GM12874 (cell line): ENCODE measurements around the gene ITPKB.

Experiments used
- CTCF ChIP-seq: IDR thresholded peaks from 2 replicates; pipeline ENCODE4 v1.5.1; 2011; ENCODE audit warnings: low read depth, mild to moderate bottlenecking, control low read depth, low read length, moderate library complexity; ENCODE audit not compliant: insufficient read depth

ITPKB gene

GRCh38 chr1:226627924-226628611 is 111.0 kb downstream of the ITPKB start:
- TF ChIP-seq CTCF: no peak

- no peak for TF ChIP-seq CTCF
Measured at GRCh38 chr1:226627050-226627755, 111.9 kb downstream of the ITPKB start.

DNA sequence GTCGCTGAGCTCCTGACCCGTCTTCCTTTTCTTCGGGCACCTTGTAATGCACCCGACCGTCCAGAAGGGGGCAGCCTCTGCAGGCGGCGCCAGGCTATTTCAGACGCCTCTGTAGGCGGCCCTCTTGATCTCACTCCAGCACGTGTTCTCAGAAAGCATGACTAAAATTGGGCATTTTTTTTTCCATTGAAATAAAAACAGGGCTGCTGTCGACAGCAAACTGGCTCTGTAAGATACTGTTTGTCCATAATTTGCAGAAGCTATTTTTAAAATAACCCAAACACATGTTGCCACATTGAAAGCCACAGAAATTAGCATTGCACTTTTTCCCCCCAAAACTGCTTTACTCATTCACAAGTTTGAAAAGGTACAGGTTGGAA is 112.5 kb downstream of the ITPKB start:
- peak; percentile 93 for TF ChIP-seq CTCF

DNA sequence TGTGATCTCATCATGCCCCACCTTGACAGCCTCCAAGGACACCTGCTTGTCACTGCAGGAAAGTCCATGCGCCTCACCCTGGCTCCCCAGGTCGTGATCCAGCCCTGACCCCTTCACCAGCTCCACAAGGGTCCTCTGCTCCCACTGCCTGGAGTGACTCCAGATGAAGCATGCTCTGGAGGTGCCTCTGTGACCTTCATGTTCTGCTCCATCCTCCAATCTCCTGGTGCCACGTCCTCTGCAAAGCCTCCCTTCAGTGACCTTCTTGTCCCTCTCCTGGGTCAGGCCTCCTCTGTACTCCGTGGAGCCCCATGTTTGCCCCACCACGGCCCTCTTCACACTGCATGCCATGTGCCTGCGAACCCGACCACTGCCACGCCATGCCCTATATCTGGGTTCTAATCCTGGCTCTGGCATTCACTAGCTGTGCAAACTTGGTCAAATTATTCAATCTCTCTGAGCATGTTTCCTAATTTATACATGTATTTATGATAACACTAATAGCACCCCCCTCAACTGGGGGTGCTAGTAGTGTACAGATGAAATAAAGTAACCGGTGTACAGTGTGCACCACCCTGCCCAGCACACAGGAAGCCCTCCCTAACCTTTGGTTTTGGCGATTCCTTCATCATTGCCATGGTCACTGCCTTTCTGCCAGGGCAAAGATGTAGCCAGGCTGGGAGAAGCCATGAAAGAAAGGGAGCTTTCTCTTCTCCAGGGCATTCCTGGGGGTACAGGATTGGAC is 113.1 kb downstream of the ITPKB start:
- TF ChIP-seq CTCF: no peak

- TF ChIP-seq CTCF: no peak
Measured at GRCh38 chr1:226625326-226625725, 113.8 kb downstream of the ITPKB start.

DNA sequence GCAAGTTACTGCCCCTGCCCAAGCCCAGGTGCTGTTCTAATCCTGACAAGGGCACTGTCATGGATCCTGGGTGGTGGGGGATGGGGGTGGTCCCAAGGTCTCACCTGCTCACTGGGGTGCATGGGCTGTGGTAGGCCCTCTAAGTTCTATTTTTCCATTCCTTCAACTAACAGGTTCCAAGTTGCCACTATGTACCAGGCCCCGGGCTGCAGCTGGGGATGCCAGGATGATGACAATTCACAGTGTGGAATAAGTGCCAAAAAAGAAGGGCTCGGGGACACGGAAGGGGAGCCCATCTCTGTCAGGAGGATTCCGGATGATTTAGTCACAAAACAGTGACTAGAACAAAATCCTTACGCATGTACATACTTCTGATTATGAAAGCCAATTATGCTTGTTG is 114.6 kb downstream of the ITPKB start:
- TF ChIP-seq CTCF: no peak

GRCh38 chr1:226622012-226622411 is 117.1 kb downstream of the ITPKB start:
- no peak for TF ChIP-seq CTCF
